Measurements from ENCODE around the gene BABAM1. TPM values are rescaled to one million over a fixed set of nuclear protein-coding genes. Genes with fewer than 3 reads are reported as not detected.

Gene BABAM1
- total RNA-seq, 1 donor from 2014 or later: 45.8 TPM

DNA sequence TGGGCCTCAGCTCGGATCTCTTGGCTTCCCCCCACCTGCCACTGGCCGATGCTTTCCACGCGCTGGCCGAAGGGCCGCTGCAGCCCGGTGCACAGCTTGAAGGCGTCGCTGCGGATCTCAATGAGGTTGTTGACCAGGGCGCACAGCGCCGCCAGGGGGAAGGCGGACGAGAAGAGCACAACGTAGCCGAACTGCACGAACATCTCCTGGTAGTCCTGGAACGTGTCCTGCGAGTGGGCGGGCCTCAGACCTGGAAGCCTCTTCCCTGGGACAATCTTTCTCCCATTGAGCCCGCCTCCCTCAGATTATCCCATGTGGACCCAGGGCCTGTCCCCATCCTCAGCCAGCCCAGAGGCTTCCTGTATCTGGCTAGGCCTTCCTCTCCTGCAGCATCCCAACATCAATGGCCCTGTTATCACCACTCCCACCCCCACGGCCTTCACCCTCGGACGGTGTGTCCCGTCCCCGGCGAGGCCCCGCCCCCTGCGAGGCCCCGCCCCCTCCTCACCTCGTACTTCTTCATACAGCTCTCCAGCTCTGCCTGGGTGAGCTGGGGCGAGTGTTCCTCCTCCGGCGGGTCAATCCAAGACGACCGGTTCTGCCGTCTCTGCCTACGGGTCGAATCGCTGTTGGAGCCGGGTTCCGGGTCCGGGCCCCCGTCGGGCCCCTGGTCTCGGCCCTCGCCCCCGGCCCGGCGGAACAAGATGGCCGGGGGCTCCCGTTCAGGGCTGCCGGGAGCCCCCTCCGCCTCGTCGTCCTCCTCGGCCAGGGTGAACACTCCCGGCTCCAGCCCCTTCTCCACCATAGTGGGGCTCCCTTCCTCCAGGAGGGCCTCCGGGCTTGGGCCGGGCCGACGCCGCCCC lies 60.6 kb downstream of the BABAM1 start:
- FAIRE-seq: peak; percentile 55
- H3K27me3 ChIP-seq (ENCODE audit: control insufficient read depth, insufficient read depth, low read length): peaks cover 9% of the 10 kb centered on the region
- peak overlapping the region; percentile 46 for H3K4me3 ChIP-seq (ENCODE audit: low read depth, low read length)
- H3K36me3 ChIP-seq (ENCODE audit: control insufficient read depth, insufficient read depth, low read length): no peaks in the 10 kb centered on the region
- peak; percentile 85 for TF ChIP-seq CTCF (IDR thresholded peaks at IDR 0.05; ENCODE audit: insufficient read depth, low read length, severe bottlenecking)
- DNase-seq (ENCODE audit: low read depth): peak; percentile 80

Other genes starting within 250 kb of the BABAM1 start
- 0.53 and 1.9 TPM in 2 replicates for gene CPAMD8, start 240.6 kb upstream of the BABAM1 start, total RNA-seq
- 1.3 and 1.7 TPM in 2 replicates for gene HAUS8, start 192.0 kb upstream of the BABAM1 start, total RNA-seq
- gene MYO9B, start 191.7 kb upstream of the BABAM1 start, total RNA-seq: 15.5 and 21.9 TPM in 2 replicates
- gene USE1, start 52.1 kb upstream of the BABAM1 start, total RNA-seq: 8.3 and 11.8 TPM in 2 replicates
- 2.0 and 3.2 TPM in 2 replicates for gene OCEL1, start 41.2 kb upstream of the BABAM1 start, total RNA-seq
- gene NR2F6, start 21.5 kb upstream of the BABAM1 start, total RNA-seq: 93.8 and 124 TPM in 2 replicates
- gene USHBP1, start 2.7 kb upstream of the BABAM1 start, total RNA-seq: 0.13 TPM in 1 of 2 replicates, not detected in the other
- gene ANKLE1, start 14.5 kb downstream of the BABAM1 start, total RNA-seq: 0.38 and 0.53 TPM in 2 replicates
- gene ABHD8, start 36.0 kb downstream of the BABAM1 start, total RNA-seq: 6.1 and 9.9 TPM in 2 replicates
- gene MRPL34, start 38.4 kb downstream of the BABAM1 start, total RNA-seq: 23.7 and 24.3 TPM in 2 replicates
- gene DDA1, start 42.1 kb downstream of the BABAM1 start, total RNA-seq: 9.0 and 21.1 TPM in 2 replicates
- gene ANO8, start 67.4 kb downstream of the BABAM1 start, total RNA-seq: 2.6 and 4.0 TPM in 2 replicates
- gene GTPBP3, start 70.1 kb downstream of the BABAM1 start, total RNA-seq: 16.5 and 48.4 TPM in 2 replicates
- gene PLVAP, start 109.9 kb downstream of the BABAM1 start, total RNA-seq: not detected in 2 replicates
- not detected in 2 replicates for gene CCDC194, start 126.8 kb downstream of the BABAM1 start, total RNA-seq
- 2.2 and 8.7 TPM in 2 replicates for gene BST2, start 138.2 kb downstream of the BABAM1 start, total RNA-seq
- gene MVB12A, start 152.6 kb downstream of the BABAM1 start, total RNA-seq: 22.9 and 23.8 TPM in 2 replicates
- 0.13 TPM in 1 of 2 replicates, not detected in the other for gene TMEM221, start 181.2 kb downstream of the BABAM1 start, total RNA-seq
- gene NXNL1, start 193.5 kb downstream of the BABAM1 start, total RNA-seq: not detected in 2 replicates
- gene SLC27A1, start 203.1 kb downstream of the BABAM1 start, total RNA-seq: 5.9 and 7.9 TPM in 2 replicates
- gene PGLS, start 244.2 kb downstream of the BABAM1 start, total RNA-seq: 41.1 and 67.2 TPM in 2 replicates

All from bronchial epithelial cell (primary cell).